GM12865 (cell line): ENCODE results near the gene AGAP6.
"Not testable (repeated sequence)": the region's sequence is repeated elsewhere in the genome, so short reads cannot be mapped to it uniquely, and the experiment has no call there.

Experiments
- DNase-seq: peaks from one replicate; pipeline ENCODE4 v3.0.0; 2010; ENCODE audit warnings: low read depth
- H3K4me3 ChIP-seq: 2 replicates; pipeline ENCODE4 v1.5.1; 2011; ENCODE audit warnings: mild to moderate bottlenecking, low read depth, low read length, control low read depth
- CTCF ChIP-seq: IDR thresholded peaks from 2 replicates; pipeline ENCODE4 v1.5.1; 2011; ENCODE audit warnings: low read length, control low read depth, low read depth, inconsistent platforms; ENCODE audit not compliant: insufficient read depth; ENCODE audit errors: missing control alignments

The AGAP6 gene

GRCh38 chr10:50020451-50021024, 32.3 kb downstream of the AGAP6 start:
- H3K4me3 ChIP-seq, DNase-seq: not testable (repeated sequence)

- no peak overlapping the region for H3K4me3 ChIP-seq
- DNase-seq = no peak
- TF ChIP-seq CTCF = no peak
These were observed 33.4 kb downstream of the AGAP6 start for GRCh38 chr10:50021646-50022045.

- H3K4me3 ChIP-seq, DNase-seq: not testable (repeated sequence)
These were observed 36.6 kb downstream of the AGAP6 start for GRCh38 chr10:50024716-50025383.

- H3K4me3 ChIP-seq = no peak overlapping the region
- DNase-seq = no peak
- TF ChIP-seq CTCF = no peak
These were observed 37.4 kb downstream of the AGAP6 start for GRCh38 chr10:50025627-50026026.

GRCh38 chr10:50027195-50027594, 39.0 kb downstream of the AGAP6 start:
- H3K4me3 ChIP-seq = no peak overlapping the region
- no peak for TF ChIP-seq CTCF
- DNase-seq = no peak

- no peak for DNase-seq
- TF ChIP-seq CTCF = no peak
- H3K4me3 ChIP-seq = no peak overlapping the region
These were observed 45.3 kb downstream of the AGAP6 start for GRCh38 chr10:50033481-50033880.

GRCh38 chr10:50035337-50035736, 47.1 kb downstream of the AGAP6 start:
- not testable (repeated sequence) for H3K4me3 ChIP-seq, DNase-seq

GRCh38 chr10:50044941-50045664, 56.9 kb downstream of the AGAP6 start:
- TF ChIP-seq CTCF = no peak
- DNase-seq = peak; percentile 9
- H3K4me3 ChIP-seq = no peak overlapping the region

- not testable (repeated sequence) for DNase-seq
These were observed 58.3 kb downstream of the AGAP6 start for GRCh38 chr10:50046457-50046856.

GRCh38 chr10:50047594-50047993, 59.4 kb downstream of the AGAP6 start:
- not testable (repeated sequence) for DNase-seq, H3K4me3 ChIP-seq

More at GRCh38 chr10:50046457-50046856, 58.3 kb downstream of the AGAP6 start:
- not testable (repeated sequence) for H3K4me3 ChIP-seq

- peak; percentile 71 for DNase-seq
- peak overlapping the region; percentile 27; the same call in 1 of the 2 replicates for H3K4me3 ChIP-seq
These were observed 63.9 kb downstream of the AGAP6 start for GRCh38 chr10:50051995-50052660.

GRCh38 chr10:50052778-50053376, 64.7 kb downstream of the AGAP6 start:
- DNase-seq = not testable (repeated sequence)

More at GRCh38 chr10:50052778-50053376, 64.7 kb downstream of the AGAP6 start:
- H3K4me3 ChIP-seq = not testable (repeated sequence)
